ENCODE data around the gene RBMS2.

Gene RBMS2

GRCh38 chr12:56635806-56636674 is 114.4 kb downstream of the RBMS2 start:
- ChIA-PET CTCF (interaction anchor here (0.6 to 3.1 kb wide), 64 partner anchors 8 to 880 kb away, joined by 3 to 56 read pairs (median 4); partner anchors contain the start of genes ATP5F1B, GLS2, NACA and NEMP1), POLR2A (interaction anchor here (0.5 to 3.7 kb wide), 40 partner anchors 8 to 1297 kb away, joined by 3 to 77 read pairs (median 4); partner anchors contain the start of genes ATP5F1B, CNPY2, COQ10A and MYL6)
- Histone ChIP-seq H3K4me3 (ENCODE audit: low read depth, low read length) (peak overlapping the region; percentile 76), H3K4me1 (ENCODE audit: control insufficient read depth, insufficient read depth, low read length) (peaks cover 22% of the 10 kb centered on the region), H3K9me3 (ENCODE audit: control insufficient read depth, insufficient read depth, low read depth, low read length) (no peaks in the 10 kb centered on the region), H3K27ac (ENCODE audit: extremely low read depth, low read depth, low read length) (peak overlapping the region; percentile 91), H3K36me3 (ENCODE audit: control insufficient read depth in 2 of 2, insufficient read depth in 1 of 2, low read length in 2 of 2) (peaks cover 32 to 39% of the 10 kb centered on the region in 2 experiments)
- no peak for TF ChIP-seq ZNF239 (tag by site-specific recombination; IDR thresholded peaks at IDR 0.05)
- TF ChIP-seq ZNF639 (tag by site-specific recombination; IDR thresholded peaks at IDR 0.05) = no peak; the same call in 1 of the 2 replicates
- no peak for TF ChIP-seq ZNF776 (tag by site-specific recombination; IDR thresholded peaks at IDR 0.05; ENCODE audit: borderline replicate concordance)
- TF ChIP-seq ZBTB11 (tag by site-specific recombination; conservative IDR thresholded peaks at IDR 0.05; ENCODE audit: low read depth) = no peak; the same call in 1 of the 2 replicates
- TF ChIP-seq ZBTB1 (tag by site-specific recombination; IDR thresholded peaks at IDR 0.05) = no peak
- no peak for TF ChIP-seq ZNF560 (tag by site-specific recombination; IDR thresholded peaks at IDR 0.05; ENCODE audit: borderline replicate concordance)
- TF ChIP-seq ZBTB44 (tag by site-specific recombination; IDR thresholded peaks at IDR 0.05) = no peak
- TF ChIP-seq ZFP69B (tag by site-specific recombination; IDR thresholded peaks at IDR 0.05) = no peak
- no peak for TF ChIP-seq ZNF121 (tag by site-specific recombination; IDR thresholded peaks at IDR 0.05)
- TF ChIP-seq PRDM10 (tag by site-specific recombination; IDR thresholded peaks at IDR 0.05) = peak; percentile 98
- no peak for TF ChIP-seq ZNF112 (tag by site-specific recombination; IDR thresholded peaks at IDR 0.05)
- TF ChIP-seq ZNF214 (tag by site-specific recombination; IDR thresholded peaks at IDR 0.05; ENCODE audit: borderline replicate concordance) = no peak
- TF ChIP-seq ZNF423 (tag by site-specific recombination; IDR thresholded peaks at IDR 0.05) = 0 out of 2 replicates have a peak, but pooled peaks have one; percentile 22
- TF ChIP-seq ZNF202 (tag by site-specific recombination; IDR thresholded peaks at IDR 0.05; ENCODE audit: borderline replicate concordance) = no peak
- peak; percentile 71 for TF ChIP-seq KLF9 (tag by site-specific recombination; IDR thresholded peaks at IDR 0.05; ENCODE audit: low read depth)
- TF ChIP-seq SCRT2 (tag by site-specific recombination; IDR thresholded peaks at IDR 0.05) = no peak
- peak; percentile 98 for TF ChIP-seq ZBTB20 (tag by site-specific recombination; IDR thresholded peaks at IDR 0.05)
- no peak for TF ChIP-seq MYNN (tag by site-specific recombination; IDR thresholded peaks at IDR 0.05; ENCODE audit: borderline replicate concordance)
- TF ChIP-seq ZBTB26 (tag by site-specific recombination; optimal IDR thresholded peaks at IDR 0.05) = no peak
- TF ChIP-seq ZIC2 (tag by site-specific recombination; IDR thresholded peaks at IDR 0.05) = peak; percentile 73
- TF ChIP-seq ZNF658 (tag by site-specific recombination; IDR thresholded peaks at IDR 0.05) = no peak
- TF ChIP-seq ZNF132 (tag by site-specific recombination; IDR thresholded peaks at IDR 0.05; ENCODE audit: borderline replicate concordance) = no peak
- no peak for TF ChIP-seq ZNF23 (tag by site-specific recombination; IDR thresholded peaks at IDR 0.05; ENCODE audit: borderline replicate concordance)
- peak; percentile 38; the same call in 1 of the 2 replicates for TF ChIP-seq ZBTB7A (tag by site-specific recombination; IDR thresholded peaks at IDR 0.05; ENCODE audit: low read depth)
- TF ChIP-seq KLF7 (tag by site-specific recombination; IDR thresholded peaks at IDR 0.05; ENCODE audit: borderline replicate concordance) = peak; percentile 76; the same call in 1 of the 2 replicates

All from HEK293 (cell line).